ENCODE measurements around the gene NRTN.

DNA sequence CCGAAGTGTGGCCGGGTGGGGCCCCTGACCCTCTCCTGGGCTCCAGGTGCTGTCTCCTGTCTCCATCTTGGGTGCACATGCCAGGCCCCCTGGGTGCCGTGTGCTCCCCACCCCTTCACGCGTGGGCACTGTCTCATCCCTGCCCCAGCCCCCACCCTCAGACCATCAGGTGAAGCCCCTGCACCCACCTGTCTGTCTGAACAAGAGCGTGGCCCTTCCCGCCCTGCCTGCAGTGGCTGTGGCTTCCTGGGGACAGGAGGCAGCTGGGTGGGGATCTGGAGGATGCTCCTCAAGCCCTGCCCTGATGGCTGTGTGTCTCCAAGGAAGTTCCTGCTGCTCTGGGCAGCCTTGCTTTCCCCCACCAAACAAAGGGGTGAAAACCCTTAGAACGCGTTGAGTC is 22.5 kb upstream of the NRTN start:
- TF ChIP-seq RFX5 (IDR thresholded peaks at IDR 0.05; ENCODE audit: low read depth, low read length) (no peak), POLR2A (IDR thresholded peaks at IDR 0.05; ENCODE audit: low read depth, low read length) (no peak), BHLHE40 (IDR thresholded peaks at IDR 0.05; ENCODE audit: low read depth, low read length) (no peak), SMC3 (IDR thresholded peaks at IDR 0.05; ENCODE audit: low read depth, low read length) (no peak), CHD1 (IDR thresholded peaks at IDR 0.05; ENCODE audit: low read depth, low read length) (no peak), MAZ (IDR thresholded peaks at IDR 0.05; ENCODE audit: borderline replicate concordance, low read depth, low read length) (no peak)
- TF ChIP-seq, protein P1, sequence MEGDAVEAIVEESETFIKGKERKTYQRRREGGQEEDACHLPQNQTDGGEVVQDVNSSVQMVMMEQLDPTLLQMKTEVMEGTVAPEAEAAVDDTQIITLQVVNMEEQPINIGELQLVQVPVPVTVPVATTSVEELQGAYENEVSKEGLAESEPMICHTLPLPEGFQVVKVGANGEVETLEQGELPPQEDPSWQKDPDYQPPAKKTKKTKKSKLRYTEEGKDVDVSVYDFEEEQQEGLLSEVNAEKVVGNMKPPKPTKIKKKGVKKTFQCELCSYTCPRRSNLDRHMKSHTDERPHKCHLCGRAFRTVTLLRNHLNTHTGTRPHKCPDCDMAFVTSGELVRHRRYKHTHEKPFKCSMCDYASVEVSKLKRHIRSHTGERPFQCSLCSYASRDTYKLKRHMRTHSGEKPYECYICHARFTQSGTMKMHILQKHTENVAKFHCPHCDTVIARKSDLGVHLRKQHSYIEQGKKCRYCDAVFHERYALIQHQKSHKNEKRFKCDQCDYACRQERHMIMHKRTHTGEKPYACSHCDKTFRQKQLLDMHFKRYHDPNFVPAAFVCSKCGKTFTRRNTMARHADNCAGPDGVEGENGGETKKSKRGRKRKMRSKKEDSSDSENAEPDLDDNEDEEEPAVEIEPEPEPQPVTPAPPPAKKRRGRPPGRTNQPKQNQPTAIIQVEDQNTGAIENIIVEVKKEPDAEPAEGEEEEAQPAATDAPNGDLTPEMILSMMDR (conservative IDR thresholded peaks at IDR 0.05; ENCODE audit: low read depth, low read length) = no peak

Measured in IMR-90 (cell line).